Activated naive CD8-positive, alpha-beta T cell treated with anti-CD3 and anti-CD28 coated beads, Interleukin-2, amount 10 ng/mL, durations not matched to agents 7 days and 5 days (primary cell): ENCODE measurements around the gene TDRD5. TPM values are rescaled to one million over a fixed set of nuclear protein-coding genes. Genes with fewer than 3 reads are reported as not detected.
"Not testable (repeated sequence)": the region's sequence is repeated elsewhere in the genome, so short reads cannot be mapped to it uniquely, and the experiment has no call there.

Source experiments
- ATAC-seq: fragments of 150-1000 bp; cut with Tn5 transposase; one replicate; pipeline ENCODE4 v1.10.0; 2021; ENCODE audit warnings: low read depth, moderate library complexity
- POLR2A ChIA-PET: fragments of 350-600 bp; sonication (Branson Sonifier 250); formaldehyde crosslinking; loops from one replicate; lab custom pipeline; 2021; ENCODE audit warnings: antibody characterized with exemption; lab: Charles Lee
- DNase-seq: peaks from one replicate; pipeline ENCODE4 v3.0.0; 2021
- H3K27ac Mint-ChIP-seq: one replicate; pipeline ENCODE4 v1.8.0; 2022; ENCODE audit warnings: mild to moderate bottlenecking, mixed read lengths
- H3K27me3 Mint-ChIP-seq: one replicate; pipeline ENCODE4 v1.8.0; 2022; ENCODE audit warnings: mild to moderate bottlenecking, moderate library complexity, mixed read lengths
- H3K36me3 Mint-ChIP-seq: one replicate; pipeline ENCODE4 v1.8.0; 2021; ENCODE audit warnings: mild to moderate bottlenecking, mixed read lengths
- H3K4me1 Mint-ChIP-seq: one replicate; pipeline ENCODE4 v1.8.0; 2021; ENCODE audit warnings: mixed read lengths
- H3K4me3 Mint-ChIP-seq: one replicate; pipeline ENCODE4 v1.8.0; 2022; ENCODE audit warnings: mild to moderate bottlenecking, moderate library complexity, mixed read lengths
- H3K9me3 Mint-ChIP-seq: one replicate; pipeline ENCODE4 v1.8.0; 2021; ENCODE audit warnings: mixed read lengths
- total RNA-seq, 2 experiments: library from RNA; stranded (reverse); gene quantifications; one replicate each; pipeline ENCODE4 v1.2.3, GENCODE V29; 2021

The TDRD5 gene
- total RNA-seq, 2 experiments from 2014 or later: not detected

- DNase-seq (no peak), ATAC-seq (no peak)
- Mint-ChIP-seq H3K4me3 (no peak overlapping the region), H3K4me1 (no peaks in the 10 kb centered on the region), H3K36me3 (no peaks in the 10 kb centered on the region), H3K27ac (no peak overlapping the region), H3K27me3 (peaks cover 5% of the 10 kb centered on the region), H3K9me3 (no peaks in the 10 kb centered on the region)
- POLR2A ChIA-PET: no interaction called here
These were observed 69.4 kb downstream of the TDRD5 start for GRCh38 chr1:179661018-179661417.

DNA sequence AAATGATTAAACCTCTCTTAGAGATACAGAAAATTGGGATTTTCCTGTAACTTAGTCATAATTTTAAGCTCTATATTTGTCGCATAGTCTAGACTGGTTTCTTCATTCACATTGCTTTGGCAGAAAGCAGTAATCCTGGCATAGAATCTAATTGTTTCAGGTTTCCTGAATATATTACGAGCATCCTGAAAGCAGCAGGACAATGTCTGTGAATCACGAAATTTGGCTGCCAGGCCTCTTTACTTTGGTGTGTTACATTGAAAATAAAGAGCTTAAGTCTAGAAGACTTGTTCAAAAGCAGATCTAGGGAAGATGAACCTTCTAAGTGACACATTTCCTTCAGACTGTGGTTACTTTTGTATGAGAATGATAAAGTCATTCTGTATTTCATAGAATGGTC lies 72.2 kb downstream of the TDRD5 start:
- ATAC-seq: no peak
- Mint-ChIP-seq H3K36me3 (no peaks in the 10 kb centered on the region), H3K27me3 (peaks cover 5% of the 10 kb centered on the region), H3K4me3 (no peak overlapping the region), H3K27ac (no peak overlapping the region), H3K9me3 (no peaks in the 10 kb centered on the region), H3K4me1 (no peaks in the 10 kb centered on the region)
- no peak for DNase-seq
- POLR2A ChIA-PET: no interaction called here

- H3K27ac Mint-ChIP-seq: no peak overlapping the region
- DNase-seq (no peak), ATAC-seq (no peak)
- H3K36me3 Mint-ChIP-seq: no peaks in the 10 kb centered on the region
- H3K9me3 Mint-ChIP-seq: no peaks in the 10 kb centered on the region
- H3K27me3 Mint-ChIP-seq: peaks cover 18% of the 10 kb centered on the region
- H3K4me1 Mint-ChIP-seq: no peaks in the 10 kb centered on the region
- POLR2A ChIA-PET: no interaction called here
- H3K4me3 Mint-ChIP-seq: no peak overlapping the region
These were observed 86.2 kb downstream of the TDRD5 start for GRCh38 chr1:179677882-179678281.

DNA sequence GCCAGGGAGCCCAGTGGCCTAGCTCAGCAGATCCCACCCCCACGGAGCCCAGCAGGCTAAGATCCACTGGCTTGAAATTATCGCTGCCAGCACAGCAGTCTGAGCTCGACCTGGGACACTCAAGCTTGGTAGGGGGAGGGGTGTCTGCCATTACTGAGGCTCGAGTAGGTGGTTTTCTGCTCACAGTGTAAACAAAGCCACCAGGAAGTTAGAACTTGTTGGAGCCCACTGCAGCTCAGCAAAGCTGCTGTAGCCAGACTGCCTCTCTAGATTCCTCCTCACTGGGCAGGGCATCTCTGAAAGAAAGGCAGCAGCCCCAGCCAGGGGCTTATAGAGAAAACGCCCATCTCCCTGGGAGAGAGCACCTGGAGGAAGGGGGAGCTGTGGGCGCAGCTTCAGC lies 102.9 kb downstream of the TDRD5 start:
- H3K36me3 Mint-ChIP-seq, H3K4me3 Mint-ChIP-seq, H3K9me3 Mint-ChIP-seq, H3K27ac Mint-ChIP-seq, H3K4me1 Mint-ChIP-seq, ATAC-seq, DNase-seq, POLR2A ChIA-PET: not testable (repeated sequence)
- H3K27me3 Mint-ChIP-seq: peaks cover 11% of the 10 kb centered on the region

DNA sequence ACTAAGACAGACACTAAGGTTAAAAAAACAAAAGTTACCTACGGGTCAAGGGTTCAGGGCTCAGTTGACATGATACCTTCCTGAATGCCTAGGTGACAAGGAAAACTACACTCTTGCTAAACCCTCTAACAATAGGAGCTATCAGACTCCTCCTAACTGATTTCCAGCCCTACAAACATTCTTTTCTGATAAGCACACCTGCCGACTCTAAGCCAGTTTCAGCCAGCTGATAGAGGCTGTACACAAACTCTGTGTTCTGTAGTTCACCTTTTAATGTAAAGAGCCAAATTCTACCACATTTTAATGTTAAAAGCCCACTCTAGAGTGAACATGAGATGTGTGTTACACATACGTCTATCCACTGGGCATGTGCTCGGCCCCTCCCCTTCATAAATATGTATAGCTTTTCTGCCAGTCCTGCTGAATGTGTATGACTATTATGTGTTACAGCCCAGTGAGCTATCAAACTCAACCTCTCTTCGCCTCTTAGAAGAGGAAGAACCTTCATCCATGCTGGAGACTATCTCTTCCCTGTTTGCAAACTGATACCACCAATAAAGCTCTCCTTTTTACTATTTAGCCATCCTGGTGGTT lies 111.4 kb downstream of the TDRD5 start:
- H3K4me3 Mint-ChIP-seq: no peak overlapping the region
- H3K4me1 Mint-ChIP-seq: no peaks in the 10 kb centered on the region
- POLR2A ChIA-PET: no interaction called here
- H3K27ac Mint-ChIP-seq: no peak overlapping the region
- peaks cover 2% of the 10 kb centered on the region for H3K9me3 Mint-ChIP-seq
- DNase-seq (no peak), ATAC-seq (no peak)
- H3K27me3 Mint-ChIP-seq: peaks cover 3% of the 10 kb centered on the region
- H3K36me3 Mint-ChIP-seq: no peaks in the 10 kb centered on the region

GRCh38 chr1:179706339-179706941 lies 114.8 kb downstream of the TDRD5 start:
- Mint-ChIP-seq H3K9me3 (no peaks in the 10 kb centered on the region), H3K27me3 (peaks cover 3% of the 10 kb centered on the region), H3K4me1 (peaks cover 6% of the 10 kb centered on the region), H3K36me3 (no peaks in the 10 kb centered on the region), H3K27ac (no peak overlapping the region), H3K4me3 (no peak overlapping the region)
- POLR2A ChIA-PET: interaction anchor here (1.1 kb wide), 2 partner anchors 103 to 108 kb away, joined by 3 to 5 read pairs; no protein-coding TSS in a partner anchor
- no peak for ATAC-seq
- DNase-seq: peak; percentile 45

GRCh38 chr1:179707406-179707805 lies 115.8 kb downstream of the TDRD5 start:
- DNase-seq (no peak), ATAC-seq (no peak)
- H3K36me3 Mint-ChIP-seq: no peaks in the 10 kb centered on the region
- peaks cover 10% of the 10 kb centered on the region for H3K27me3 Mint-ChIP-seq
- no peak overlapping the region for H3K4me3 Mint-ChIP-seq
- H3K9me3 Mint-ChIP-seq: no peaks in the 10 kb centered on the region
- no peak overlapping the region for H3K27ac Mint-ChIP-seq
- H3K4me1 Mint-ChIP-seq: peaks cover 6% of the 10 kb centered on the region
- POLR2A ChIA-PET: no interaction called here

DNA sequence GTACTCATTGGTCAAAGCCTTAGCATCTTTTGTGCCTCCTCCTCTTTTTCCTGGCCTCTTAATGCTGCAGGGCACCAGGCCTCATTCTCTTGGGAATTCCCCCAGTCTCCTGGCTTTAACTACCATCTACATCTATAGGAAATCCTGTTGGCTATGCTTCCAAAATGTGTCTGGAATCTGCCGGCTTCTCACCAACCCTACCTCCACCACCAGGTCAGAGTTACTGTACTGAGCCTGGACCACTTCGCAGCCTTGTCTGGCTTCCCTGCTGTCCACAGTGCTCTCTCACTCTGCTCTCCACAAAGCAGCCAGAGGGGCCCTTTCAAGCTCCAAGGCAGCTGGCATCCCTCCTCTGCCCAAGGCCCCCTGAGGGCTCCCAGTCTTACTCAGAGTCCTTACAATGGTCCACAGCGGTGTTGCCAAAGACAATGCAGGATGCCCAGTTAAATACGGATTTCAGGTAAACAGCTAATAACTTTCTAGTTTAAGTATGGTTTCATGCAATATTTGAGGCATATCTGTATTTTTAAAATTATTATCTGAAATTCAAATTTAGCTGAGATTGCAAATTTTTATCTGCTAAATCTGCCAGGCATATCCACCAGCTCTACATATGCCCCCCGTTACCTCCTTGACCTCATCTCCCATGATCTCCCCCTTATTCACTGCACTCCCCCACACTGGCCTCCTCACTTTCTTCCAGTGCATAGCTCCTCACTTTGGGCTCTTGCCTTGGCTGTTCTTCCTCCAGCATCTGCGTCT lies 117.0 kb downstream of the TDRD5 start:
- no peaks in the 10 kb centered on the region for H3K36me3 Mint-ChIP-seq
- peaks cover 1% of the 10 kb centered on the region for H3K9me3 Mint-ChIP-seq
- peaks cover 10% of the 10 kb centered on the region for H3K27me3 Mint-ChIP-seq
- POLR2A ChIA-PET: no interaction called here
- DNase-seq (no peak), ATAC-seq (no peak)
- H3K4me1 Mint-ChIP-seq: peaks cover 6% of the 10 kb centered on the region
- H3K4me3 Mint-ChIP-seq: no peak overlapping the region
- H3K27ac Mint-ChIP-seq: no peak overlapping the region

DNA sequence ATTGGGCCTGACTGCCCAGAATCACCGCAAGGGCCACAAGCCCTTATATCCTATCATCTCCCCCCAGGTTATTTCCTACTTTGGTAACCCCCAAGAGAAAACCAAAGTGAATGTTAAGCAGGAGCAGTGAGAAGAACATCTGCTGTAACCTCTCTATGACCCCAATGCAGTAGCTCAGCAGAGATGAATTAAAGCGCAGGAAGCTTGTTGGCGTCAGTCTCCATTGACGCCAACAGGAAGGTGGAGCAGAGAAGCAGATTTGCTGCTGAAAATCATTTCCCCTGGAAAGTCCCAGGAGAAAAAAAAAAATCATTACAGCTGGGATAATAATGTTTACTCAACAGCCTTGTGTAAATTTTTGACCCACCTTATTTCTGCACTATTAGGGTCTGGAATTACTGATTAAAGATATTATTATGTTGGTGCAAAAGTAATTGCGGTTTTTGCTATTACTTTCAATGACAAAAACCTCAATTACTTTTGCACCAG lies 118.3 kb downstream of the TDRD5 start:
- POLR2A ChIA-PET: no interaction called here
- no peak overlapping the region for H3K27ac Mint-ChIP-seq

GRCh38 chr1:179714159-179714558 lies 122.5 kb downstream of the TDRD5 start:
- POLR2A ChIA-PET: no interaction called here
- Mint-ChIP-seq H3K4me1 (peaks cover 4% of the 10 kb centered on the region), H3K9me3 (peaks cover 29% of the 10 kb centered on the region), H3K27me3 (peaks cover 8% of the 10 kb centered on the region), H3K4me3 (no peak overlapping the region), H3K36me3 (no peaks in the 10 kb centered on the region), H3K27ac (no peak overlapping the region)
- ATAC-seq (no peak), DNase-seq (no peak)

More for the DNA sequence above, 118.3 kb downstream of the TDRD5 start:
- Mint-ChIP-seq H3K27me3 (peaks cover 8% of the 10 kb centered on the region), H3K4me1 (peaks cover 6% of the 10 kb centered on the region), H3K4me3 (no peak overlapping the region), H3K36me3 (no peaks in the 10 kb centered on the region), H3K9me3 (peaks cover 7% of the 10 kb centered on the region)
- ATAC-seq (peak; percentile 60), DNase-seq (no peak)

DNA sequence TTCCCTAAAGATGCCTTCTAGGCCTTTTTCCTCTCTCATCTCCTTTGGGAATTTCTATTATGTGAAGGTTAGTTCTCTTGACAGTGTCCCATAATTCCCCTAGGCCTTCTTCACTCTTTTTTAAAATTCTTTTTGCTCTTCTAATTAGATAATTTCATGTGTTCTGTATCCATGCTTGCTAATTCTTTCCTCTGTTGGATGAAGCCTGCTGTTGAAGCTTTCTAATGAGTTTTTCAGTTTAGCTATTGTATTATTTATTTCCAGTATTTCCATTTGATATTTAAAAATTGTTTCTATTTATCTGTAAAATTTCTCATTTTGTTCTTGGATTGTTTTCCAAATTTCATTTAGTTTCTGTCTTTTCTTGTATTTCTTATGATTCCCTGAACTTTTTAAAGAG lies 123.0 kb downstream of the TDRD5 start:
- no peak overlapping the region for H3K4me3 Mint-ChIP-seq
- DNase-seq (no peak), ATAC-seq (no peak)
- peaks cover 8% of the 10 kb centered on the region for H3K27me3 Mint-ChIP-seq
- H3K4me1 Mint-ChIP-seq: peaks cover 3% of the 10 kb centered on the region
- POLR2A ChIA-PET: no interaction called here
- H3K9me3 Mint-ChIP-seq: peaks cover 30% of the 10 kb centered on the region
- no peak overlapping the region for H3K27ac Mint-ChIP-seq
- no peaks in the 10 kb centered on the region for H3K36me3 Mint-ChIP-seq

- DNase-seq: no peak
- Mint-ChIP-seq H3K4me1 (no peaks in the 10 kb centered on the region), H3K27ac (no peak overlapping the region), H3K4me3 (no peak overlapping the region), H3K27me3 (no peaks in the 10 kb centered on the region), H3K9me3 (peaks cover 41% of the 10 kb centered on the region), H3K36me3 (no peaks in the 10 kb centered on the region)
- POLR2A ChIA-PET: no interaction called here
- ATAC-seq: no peak
These were observed 127.6 kb downstream of the TDRD5 start for GRCh38 chr1:179719272-179719671.

GRCh38 chr1:179728271-179728670 lies 136.6 kb downstream of the TDRD5 start:
- H3K27ac Mint-ChIP-seq: no peak overlapping the region
- no peaks in the 10 kb centered on the region for H3K36me3 Mint-ChIP-seq
- peaks cover 15% of the 10 kb centered on the region for H3K27me3 Mint-ChIP-seq
- no peak overlapping the region for H3K4me3 Mint-ChIP-seq
- DNase-seq (no peak), ATAC-seq (no peak)
- no peaks in the 10 kb centered on the region for H3K9me3 Mint-ChIP-seq
- POLR2A ChIA-PET: interaction anchor here (0.5 kb wide), 1 partner anchor 292 kb away, joined by 3 read pairs; no protein-coding TSS in a partner anchor
- no peaks in the 10 kb centered on the region for H3K4me1 Mint-ChIP-seq
